ENCODE data around the gene RAI14. TPM values are rescaled to one million over a fixed set of nuclear protein-coding genes. Genes with fewer than 3 reads are reported as not detected.
"Not testable (repeated sequence)": the region's sequence is repeated elsewhere in the genome, so short reads cannot be mapped to it uniquely, and the experiment has no call there.

Gene RAI14
- total RNA-seq, 2 experiments from 2014 or later, result 1.1 to 2.3 TPM

DNA sequence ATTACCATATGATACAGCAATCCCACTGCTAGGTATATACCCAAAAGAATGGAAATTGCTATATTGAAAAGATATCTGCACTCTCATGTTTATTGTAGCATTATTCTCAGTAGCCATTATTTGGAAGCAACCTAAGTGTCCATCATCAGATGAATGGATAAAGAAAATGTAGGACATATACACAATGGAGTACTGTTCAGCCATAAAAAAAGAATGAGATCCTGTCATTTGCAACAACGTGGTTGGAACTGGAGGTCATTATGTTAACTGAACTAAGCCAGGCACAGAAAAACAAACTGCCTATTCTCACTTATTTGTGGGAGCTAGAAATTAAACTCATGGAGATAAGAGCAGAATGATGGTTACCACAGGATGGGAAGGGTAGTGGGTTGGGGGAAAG lies 119.8 kb downstream of the RAI14 start:
- Mint-ChIP-seq H3K4me3 (no peak overlapping the region), H3K4me1 (ENCODE audit: low read depth) (no peaks in the 10 kb centered on the region), H3K9me3 (peaks cover 8% of the 10 kb centered on the region), H3K27me3 (peaks cover 24% of the 10 kb centered on the region), H3K36me3 (ENCODE audit: low read depth) (no peaks in the 10 kb centered on the region), H3K27ac (no peak overlapping the region)
- POLR2A ChIA-PET, result no interaction called here
- intact Hi-C loops (cut with micrococcal nuclease), result no loop called here
- TF ChIP-seq, protein P1, sequence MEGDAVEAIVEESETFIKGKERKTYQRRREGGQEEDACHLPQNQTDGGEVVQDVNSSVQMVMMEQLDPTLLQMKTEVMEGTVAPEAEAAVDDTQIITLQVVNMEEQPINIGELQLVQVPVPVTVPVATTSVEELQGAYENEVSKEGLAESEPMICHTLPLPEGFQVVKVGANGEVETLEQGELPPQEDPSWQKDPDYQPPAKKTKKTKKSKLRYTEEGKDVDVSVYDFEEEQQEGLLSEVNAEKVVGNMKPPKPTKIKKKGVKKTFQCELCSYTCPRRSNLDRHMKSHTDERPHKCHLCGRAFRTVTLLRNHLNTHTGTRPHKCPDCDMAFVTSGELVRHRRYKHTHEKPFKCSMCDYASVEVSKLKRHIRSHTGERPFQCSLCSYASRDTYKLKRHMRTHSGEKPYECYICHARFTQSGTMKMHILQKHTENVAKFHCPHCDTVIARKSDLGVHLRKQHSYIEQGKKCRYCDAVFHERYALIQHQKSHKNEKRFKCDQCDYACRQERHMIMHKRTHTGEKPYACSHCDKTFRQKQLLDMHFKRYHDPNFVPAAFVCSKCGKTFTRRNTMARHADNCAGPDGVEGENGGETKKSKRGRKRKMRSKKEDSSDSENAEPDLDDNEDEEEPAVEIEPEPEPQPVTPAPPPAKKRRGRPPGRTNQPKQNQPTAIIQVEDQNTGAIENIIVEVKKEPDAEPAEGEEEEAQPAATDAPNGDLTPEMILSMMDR (IDR thresholded peaks at IDR 0.05), result no peak
- no peak for ATAC-seq
- DNase-seq, result no peak
- CTCF ChIA-PET, result no interaction called here

DNA sequence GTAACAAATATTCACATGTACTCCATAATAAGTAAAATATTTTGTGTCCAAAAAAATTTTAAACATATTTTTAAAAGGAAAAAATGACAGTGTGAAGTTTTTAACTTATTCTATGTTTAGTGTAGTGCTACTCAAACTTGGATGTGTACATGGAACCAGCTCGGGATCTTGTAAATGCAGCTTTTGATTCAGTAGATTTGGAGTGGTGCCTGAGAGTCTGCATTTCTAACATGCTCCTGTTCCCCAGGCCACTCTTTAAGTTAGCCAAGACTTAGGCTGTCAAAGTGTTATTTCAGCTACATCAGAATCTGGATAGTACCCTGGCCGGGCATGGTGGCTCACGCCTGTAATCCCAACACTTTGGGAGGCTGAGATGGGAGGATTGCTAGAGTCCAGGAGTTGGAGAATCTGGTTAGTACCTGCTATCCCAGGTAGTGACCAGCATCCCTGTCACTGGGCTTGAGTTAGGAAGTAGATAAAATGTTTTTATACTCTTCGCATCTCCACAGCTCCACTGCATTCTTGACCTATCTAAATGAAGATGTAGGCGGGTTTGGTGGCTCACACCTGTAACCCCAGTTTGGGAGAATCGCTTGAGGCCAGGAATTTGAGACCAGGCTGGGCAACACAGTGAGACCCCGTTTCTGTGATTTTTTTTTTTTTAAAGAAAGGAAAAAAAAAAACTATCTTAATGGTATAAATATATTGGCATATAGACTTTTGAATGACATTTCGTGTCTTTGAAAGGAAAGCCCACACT lies 122.1 kb downstream of the RAI14 start:
- TF ChIP-seq, protein P1 (IDR thresholded peaks at IDR 0.05), result no peak
- DNase-seq (no peak), ATAC-seq (no peak)
- ChIA-PET CTCF (no interaction called here), POLR2A (no interaction called here)
- Mint-ChIP-seq H3K4me3 (no peak overlapping the region), H3K9me3 (peaks cover 21% of the 10 kb centered on the region), H3K4me1 (ENCODE audit: low read depth) (no peaks in the 10 kb centered on the region), H3K36me3 (ENCODE audit: low read depth) (no peaks in the 10 kb centered on the region), H3K27me3 (peaks cover 11% of the 10 kb centered on the region), H3K27ac (no peak overlapping the region)
- intact Hi-C loops (cut with micrococcal nuclease), result no loop called here

DNA sequence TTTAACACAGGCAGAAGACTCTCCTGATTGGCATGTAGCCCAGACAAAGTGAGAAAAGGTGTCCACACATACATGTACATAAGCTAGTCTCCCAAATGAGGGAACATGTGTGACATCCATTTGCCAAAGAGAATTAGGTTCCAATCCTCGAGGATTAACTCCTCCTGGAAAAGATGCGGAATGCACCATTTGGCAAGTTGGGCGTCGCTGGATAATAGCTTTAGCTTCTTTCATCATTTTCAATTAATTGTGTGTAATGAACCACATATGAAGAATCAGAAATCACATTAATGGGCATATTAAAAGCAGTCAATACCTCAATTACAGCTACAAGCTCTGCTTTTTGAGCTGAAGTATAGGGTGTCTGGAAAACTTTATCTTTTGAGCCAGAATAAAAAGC lies 127.8 kb downstream of the RAI14 start:
- CTCF ChIA-PET, result interaction anchor here (1.1 kb wide), 1 partner anchor 33 kb away, joined by 3 read pairs; no protein-coding TSS in a partner anchor
- peaks cover 13% of the 10 kb centered on the region for H3K9me3 Mint-ChIP-seq
- H3K27me3 Mint-ChIP-seq; H3K4me1 Mint-ChIP-seq (ENCODE audit: low read depth); ATAC-seq; H3K27ac Mint-ChIP-seq; H3K4me3 Mint-ChIP-seq; DNase-seq; intact Hi-C loops (cut with micrococcal nuclease); H3K36me3 Mint-ChIP-seq (ENCODE audit: low read depth); POLR2A ChIA-PET: not testable (repeated sequence)

DNA sequence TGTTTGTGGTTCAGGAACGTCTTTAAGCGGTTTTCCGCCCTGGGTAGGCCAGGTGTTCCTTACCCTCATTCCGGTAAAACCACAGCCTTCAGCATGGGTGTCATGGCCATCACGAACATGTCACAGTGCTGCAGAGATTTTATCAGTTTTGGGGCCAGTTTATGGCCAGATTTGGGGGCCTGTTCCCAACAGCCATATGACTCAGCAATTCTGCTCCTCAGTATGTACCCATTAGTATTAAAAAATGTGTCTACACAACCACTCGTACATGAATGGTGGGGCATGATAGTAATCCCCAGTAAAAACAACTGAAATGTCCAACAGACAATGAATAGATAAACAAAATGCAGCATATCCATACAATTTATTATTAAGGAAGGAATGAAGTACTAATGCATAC lies 130.9 kb downstream of the RAI14 start:
- intact Hi-C loops (cut with micrococcal nuclease), result no loop called here
- no peaks in the 10 kb centered on the region for H3K4me1 Mint-ChIP-seq (ENCODE audit: low read depth)
- TF ChIP-seq, protein P1 (IDR thresholded peaks at IDR 0.05), result no peak
- no peak for ATAC-seq
- H3K4me3 Mint-ChIP-seq, result no peak overlapping the region
- H3K27ac Mint-ChIP-seq, result no peak overlapping the region
- peaks cover 4% of the 10 kb centered on the region for H3K27me3 Mint-ChIP-seq
- H3K36me3 Mint-ChIP-seq (ENCODE audit: low read depth), result no peaks in the 10 kb centered on the region
- ChIA-PET CTCF (no interaction called here), POLR2A (no interaction called here)
- peaks cover 5% of the 10 kb centered on the region for H3K9me3 Mint-ChIP-seq
- no peak for DNase-seq

DNA sequence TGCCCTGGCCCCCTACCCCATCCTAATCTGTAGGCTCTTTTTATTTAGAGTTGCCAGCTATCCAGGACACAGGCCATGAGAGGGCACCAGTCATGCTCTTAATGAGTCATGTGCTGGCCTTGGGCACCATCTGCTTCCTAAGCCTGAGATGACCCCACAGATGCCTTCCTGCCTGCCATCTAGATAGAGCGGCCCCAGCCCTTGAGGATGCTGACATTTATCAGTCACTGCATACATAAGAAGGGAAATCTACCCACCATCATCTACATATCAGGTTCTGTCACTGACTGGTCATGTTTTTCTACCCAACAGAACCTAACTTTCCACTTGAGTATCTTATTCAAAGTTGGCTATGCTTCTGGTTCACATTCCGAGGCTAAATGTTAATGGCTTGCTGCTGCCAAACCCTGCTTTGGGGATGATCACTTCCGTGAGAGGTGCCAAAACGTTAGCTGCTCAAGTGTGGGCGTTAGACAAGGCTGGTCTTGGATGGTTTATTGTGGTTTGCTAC lies 132.9 kb downstream of the RAI14 start:
- Mint-ChIP-seq H3K4me1 (ENCODE audit: low read depth) (no peaks in the 10 kb centered on the region), H3K9me3 (no peaks in the 10 kb centered on the region), H3K36me3 (ENCODE audit: low read depth) (no peaks in the 10 kb centered on the region), H3K27ac (no peak overlapping the region), H3K4me3 (no peak overlapping the region), H3K27me3 (peaks cover 4% of the 10 kb centered on the region)
- ChIA-PET CTCF (interaction anchor here (1.1 kb wide), 1 partner anchor 110 kb away, joined by 4 read pairs; no protein-coding TSS in a partner anchor), POLR2A (interaction anchor here (0.6 kb wide), 1 partner anchor 1115 kb away, joined by 3 read pairs; no protein-coding TSS in a partner anchor)
- ATAC-seq, result no peak
- TF ChIP-seq, protein P1 (IDR thresholded peaks at IDR 0.05), result no peak
- no peak for DNase-seq
- intact Hi-C loops (cut with micrococcal nuclease), result no loop called here

Data from activated CD8-positive, alpha-beta T cell treated with anti-CD3 and anti-CD28 coated beads for 36 hours (primary cell).